GM10248 (cell line): Measurements from ENCODE around the gene ATP2C2.

Experiments
- CTCF ChIA-PET: fragments of 300-600 bp; sonication (Branson Sonifier 250); formaldehyde crosslinking; extraction: SDS; loops from one replicate; lab custom pipeline; 2021; ENCODE audit warnings: antibody characterized with exemption; lab: Yijun Ruan, JAX
- POLR2A ChIA-PET: fragments of 350-650 bp; sonication (Branson Sonifier 250); formaldehyde crosslinking; extraction: SDS; loops from one replicate; lab custom pipeline; 2020; ENCODE audit warnings: antibody characterized with exemption; lab: Yijun Ruan, JAX
- DNase-seq: peaks from one replicate; pipeline ENCODE4 v3.0.0; 2012; ENCODE audit errors: extremely low spot score
- CTCF ChIP-seq: IDR thresholded peaks from 2 replicates; pipeline ENCODE4 v1.5.1; 2012; ENCODE audit warnings: mild to moderate bottlenecking, low read depth; ENCODE audit errors: extremely low read depth, missing control alignments, control extremely low read depth

The ATP2C2 gene

GRCh38 chr16:84467256-84467655, 98.9 kb downstream of the ATP2C2 start:
- no peak for TF ChIP-seq CTCF
- ChIA-PET POLR2A (interaction anchor here (0.6 kb wide), 1 partner anchor 36 kb away, joined by 3 read pairs; no protein-coding TSS in a partner anchor), CTCF (no interaction called here)
- DNase-seq: no peak

GRCh38 chr16:84467709-84468108, 99.4 kb downstream of the ATP2C2 start:
- ChIA-PET POLR2A (no interaction called here), CTCF (no interaction called here)
- no peak for TF ChIP-seq CTCF
- no peak for DNase-seq

- POLR2A ChIA-PET: no interaction called here
- CTCF ChIA-PET: no interaction called here
- no peak for DNase-seq
- no peak for TF ChIP-seq CTCF
Observed at GRCh38 chr16:84471316-84471715, 103.0 kb downstream of the ATP2C2 start.

- TF ChIP-seq CTCF: no peak
- DNase-seq: no peak
- ChIA-PET CTCF (no interaction called here), POLR2A (no interaction called here)
Observed at GRCh38 chr16:84471966-84472365, 103.6 kb downstream of the ATP2C2 start.

GRCh38 chr16:84475643-84476240, 107.4 kb downstream of the ATP2C2 start:
- DNase-seq: no peak
- no peak for TF ChIP-seq CTCF
- ChIA-PET CTCF (interaction anchor here (1.0 kb wide), 1 partner anchor 10 kb away, joined by 4 read pairs; no protein-coding TSS in a partner anchor), POLR2A (no interaction called here)

GRCh38 chr16:84476401-84476800, 108.1 kb downstream of the ATP2C2 start:
- ChIA-PET POLR2A (no interaction called here), CTCF (interaction anchor here (1.0 kb wide), 1 partner anchor 11 kb away, joined by 4 read pairs; no protein-coding TSS in a partner anchor)
- no peak for DNase-seq
- no peak for TF ChIP-seq CTCF

- DNase-seq: no peak
- ChIA-PET POLR2A (interaction anchor here (0.6 kb wide), 1 partner anchor 404 kb away, joined by 10 read pairs; no protein-coding TSS in a partner anchor), CTCF (interaction anchor here (0.9 to 1.2 kb wide), 3 partner anchors 9 to 201 kb away, joined by 3 to 4 read pairs (median 3); no protein-coding TSS in a partner anchor)
- TF ChIP-seq CTCF: no peak
Observed at GRCh38 chr16:84477661-84478060, 109.3 kb downstream of the ATP2C2 start.
